Measurements from ENCODE around the gene ADARB1.
"Not testable (repeated sequence)": the region's sequence is repeated elsewhere in the genome, so short reads cannot be mapped to it uniquely, and the experiment has no call there.

The ADARB1 gene

DNA sequence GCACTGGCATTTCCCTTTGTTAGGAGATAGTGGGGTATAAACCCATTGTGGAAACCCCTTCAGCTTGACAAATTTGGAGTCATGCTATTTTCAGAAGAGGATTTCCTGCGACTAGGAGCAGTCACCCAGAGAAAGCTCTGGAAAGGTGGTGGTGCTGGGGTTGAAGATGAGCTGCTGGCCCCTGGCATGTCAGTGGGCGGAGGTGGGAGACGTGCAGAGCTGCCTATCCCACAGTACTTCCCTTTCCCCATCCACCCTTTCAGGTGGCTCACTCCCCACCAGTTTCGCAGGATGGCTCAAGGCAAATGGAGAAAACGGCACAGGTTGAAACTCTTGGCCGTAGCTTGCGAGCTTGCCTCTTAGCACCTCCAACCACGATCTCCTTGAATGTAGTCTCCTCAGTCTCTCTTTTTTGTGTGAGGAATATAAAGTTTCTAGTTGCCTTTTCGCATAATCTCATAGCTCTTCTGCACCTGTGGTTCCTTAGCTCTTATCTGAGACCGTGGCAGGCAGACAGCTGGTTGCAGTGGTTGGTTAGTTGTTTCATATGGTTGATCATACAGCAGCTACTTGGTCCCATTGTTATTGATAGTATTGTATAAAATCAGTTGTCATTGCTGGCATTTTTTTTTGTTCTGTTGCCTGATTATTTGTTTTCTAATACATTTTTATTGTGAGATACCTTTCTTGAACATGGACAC lies 48.2 kb downstream of the ADARB1 start:
- no peak for DNase-seq

DNA sequence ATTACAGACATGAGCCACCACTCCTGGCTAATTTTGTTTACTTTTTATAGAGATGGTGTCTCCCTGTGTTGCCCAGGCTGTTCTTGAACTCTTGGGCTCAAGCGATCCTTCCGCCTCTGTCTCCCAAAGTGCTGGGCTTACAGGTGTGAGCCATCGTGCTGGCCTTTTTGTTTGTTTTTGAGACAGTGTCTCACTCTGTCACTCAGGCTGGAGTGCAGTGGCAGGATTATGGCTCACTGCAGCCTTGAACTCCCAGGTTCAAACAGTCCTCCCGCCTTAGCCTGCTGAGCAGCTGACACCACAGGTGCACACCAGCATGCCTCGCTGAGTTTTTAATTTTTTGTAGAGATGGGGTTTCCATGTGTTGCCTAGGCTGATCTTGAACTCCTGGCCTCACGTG lies 49.1 kb downstream of the ADARB1 start:
- no peak for DNase-seq

DNA sequence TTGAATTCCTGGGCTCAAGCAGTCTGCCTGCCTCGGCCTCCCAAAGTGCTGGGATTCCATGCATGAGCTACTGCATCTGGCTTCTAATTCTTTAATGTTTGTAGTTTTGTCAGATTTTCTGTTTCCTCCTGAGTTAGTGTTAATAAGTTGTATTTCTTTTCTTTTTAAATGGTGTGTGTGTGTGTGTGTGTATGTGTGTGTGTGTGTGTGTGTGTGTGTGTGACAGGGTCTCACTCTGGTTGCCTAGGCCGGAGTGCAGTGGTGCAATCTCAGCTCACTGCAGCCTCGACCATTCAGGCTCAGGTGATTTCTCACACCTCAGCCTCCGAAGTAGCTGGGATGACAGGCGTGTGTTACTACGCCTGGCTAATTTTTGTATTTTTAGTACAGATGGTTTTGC lies 50.2 kb downstream of the ADARB1 start:
- DNase-seq, result no peak

DNA sequence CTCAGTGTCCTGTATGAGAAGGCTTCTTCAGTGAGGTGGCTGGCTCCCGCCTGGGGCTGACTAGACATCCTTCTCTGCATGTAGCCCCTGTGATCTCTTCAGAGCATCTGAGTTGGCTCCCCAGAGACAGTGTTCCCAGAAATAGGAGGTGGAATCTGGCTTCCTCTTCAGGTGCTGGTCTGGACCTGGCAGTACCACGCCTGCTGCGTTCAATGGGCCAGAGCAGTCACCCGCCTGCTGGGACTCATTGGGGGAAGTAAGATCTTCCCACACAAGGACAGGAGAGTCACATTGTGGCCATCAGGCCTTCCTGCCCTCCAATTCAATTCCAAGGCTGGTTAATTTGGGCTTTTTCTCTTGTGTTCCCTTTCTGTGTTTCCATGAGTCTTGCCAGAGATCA lies 51.0 kb downstream of the ADARB1 start:
- DNase-seq, result no peak

DNA sequence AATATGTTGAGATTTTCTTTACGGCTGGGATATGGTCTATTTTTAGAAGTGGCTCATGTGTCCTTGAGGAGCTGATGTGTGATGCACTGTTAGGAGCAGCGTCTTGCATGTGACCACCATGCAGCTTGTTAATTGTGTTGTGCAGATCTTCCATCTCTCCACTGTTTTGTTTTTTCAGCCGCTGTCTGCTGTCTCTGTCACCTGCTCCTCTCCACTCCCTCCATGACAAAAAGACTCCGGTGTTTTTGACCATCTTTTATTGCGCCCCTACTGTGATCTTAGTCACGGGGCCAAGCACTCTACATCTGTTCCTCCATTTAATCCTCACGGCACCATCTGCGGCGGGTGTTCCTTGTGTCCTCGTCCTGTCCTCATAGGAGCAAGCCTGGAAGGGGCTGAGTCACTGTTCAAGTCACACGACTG lies 51.8 kb downstream of the ADARB1 start:
- DNase-seq, result no peak

GRCh38 chr21:45126983-45127382 lies 52.6 kb downstream of the ADARB1 start:
- DNase-seq, result no peak

- DNase-seq, result no peak
Measured at GRCh38 chr21:45127937-45128336, 53.6 kb downstream of the ADARB1 start.

DNA sequence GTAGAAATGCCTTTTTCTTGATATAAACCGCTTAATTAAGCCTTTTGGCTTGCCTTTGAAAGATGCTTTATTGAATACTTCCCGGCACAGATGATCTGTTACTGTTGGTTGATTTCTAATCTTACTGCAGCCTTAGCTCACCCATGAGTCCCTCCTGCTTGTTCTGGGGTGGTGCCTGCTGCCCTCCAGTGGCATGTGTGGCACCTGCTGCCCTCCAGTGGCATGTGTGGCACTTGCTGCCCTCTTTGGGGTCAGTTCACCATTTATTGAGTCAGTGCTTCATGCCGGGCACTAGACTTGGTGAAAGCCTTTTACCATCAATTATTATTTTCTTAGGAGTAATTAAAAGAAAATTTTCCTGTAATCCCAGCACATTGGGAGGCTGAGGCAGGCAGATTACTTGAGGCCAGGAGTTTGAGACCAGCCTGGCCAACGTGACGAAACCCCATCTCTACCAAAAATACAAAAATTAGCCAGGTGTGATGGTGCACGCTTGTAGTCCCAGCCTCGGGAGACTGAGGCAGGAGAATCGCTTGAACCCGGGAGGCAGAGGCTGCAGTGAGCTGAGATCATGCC lies 54.3 kb downstream of the ADARB1 start:
- DNase-seq, result peak; percentile 29

GRCh38 chr21:45129189-45129923 lies 55.0 kb downstream of the ADARB1 start:
- DNase-seq, result peak; percentile 42

GRCh38 chr21:45130324-45130774 lies 56.0 kb downstream of the ADARB1 start:
- peak; percentile 70 for DNase-seq

DNA sequence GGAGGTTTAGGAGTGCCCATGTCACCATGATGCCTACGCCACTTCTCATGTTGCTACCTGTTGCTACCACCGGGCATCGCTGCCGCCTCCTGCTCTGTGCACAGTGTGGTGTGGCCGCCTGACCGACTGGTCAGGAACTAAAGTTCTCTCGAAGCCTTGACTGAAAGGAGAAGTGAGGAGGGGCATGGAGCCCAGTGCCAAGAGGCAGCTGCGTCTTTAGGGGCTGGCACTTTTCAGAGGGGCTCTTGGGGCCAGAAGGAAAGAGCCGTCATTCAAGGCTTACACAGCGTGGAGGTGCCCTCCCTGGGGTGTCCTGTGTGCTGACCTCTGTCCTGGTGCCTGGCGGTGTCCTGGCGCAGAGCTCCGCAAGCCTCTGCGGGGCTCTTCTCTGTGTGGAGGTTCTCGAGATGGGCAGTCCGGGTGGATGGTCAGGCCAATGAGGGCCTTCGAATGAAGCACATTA lies 57.2 kb downstream of the ADARB1 start:
- DNase-seq, result no peak

DNA sequence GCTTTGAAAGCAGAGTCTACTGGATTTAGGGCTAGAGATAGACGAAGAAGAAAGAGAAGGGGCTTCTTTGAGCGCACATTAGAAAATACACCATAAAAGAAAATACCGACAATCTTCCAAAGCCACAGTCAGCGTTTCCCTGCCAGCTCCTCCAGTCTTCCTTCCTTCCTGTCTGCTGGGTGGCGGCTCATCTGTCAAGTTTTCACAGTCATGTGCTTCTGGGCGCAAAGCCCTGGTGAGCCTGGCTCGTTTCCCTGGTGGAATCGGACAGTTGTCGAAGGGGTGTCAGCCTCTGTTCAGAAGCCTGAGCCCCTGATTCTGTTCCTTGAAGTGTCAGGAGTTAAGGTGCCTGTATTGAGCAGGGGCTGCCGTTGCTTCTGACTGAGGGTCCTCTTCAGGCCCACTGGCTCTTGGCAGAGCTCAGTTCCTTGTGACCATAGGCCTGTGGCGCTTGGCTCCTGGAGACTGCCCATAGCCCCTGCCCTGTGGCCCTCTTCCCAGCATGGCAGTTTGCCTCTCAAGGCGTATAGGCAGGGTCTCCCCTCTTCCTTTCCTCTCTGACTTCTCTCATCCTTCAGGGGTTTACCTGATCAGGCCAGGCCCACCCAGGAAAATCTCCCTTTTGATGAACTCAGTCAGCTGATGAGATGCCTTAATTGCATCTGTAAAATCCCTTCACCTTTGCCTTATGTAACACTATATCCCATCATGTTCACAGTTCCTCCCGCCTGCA lies 58.6 kb downstream of the ADARB1 start:
- DNase-seq, result no peak

- DNase-seq, result not testable (repeated sequence)
Measured at GRCh38 chr21:45133574-45134278, 59.3 kb downstream of the ADARB1 start.

DNA sequence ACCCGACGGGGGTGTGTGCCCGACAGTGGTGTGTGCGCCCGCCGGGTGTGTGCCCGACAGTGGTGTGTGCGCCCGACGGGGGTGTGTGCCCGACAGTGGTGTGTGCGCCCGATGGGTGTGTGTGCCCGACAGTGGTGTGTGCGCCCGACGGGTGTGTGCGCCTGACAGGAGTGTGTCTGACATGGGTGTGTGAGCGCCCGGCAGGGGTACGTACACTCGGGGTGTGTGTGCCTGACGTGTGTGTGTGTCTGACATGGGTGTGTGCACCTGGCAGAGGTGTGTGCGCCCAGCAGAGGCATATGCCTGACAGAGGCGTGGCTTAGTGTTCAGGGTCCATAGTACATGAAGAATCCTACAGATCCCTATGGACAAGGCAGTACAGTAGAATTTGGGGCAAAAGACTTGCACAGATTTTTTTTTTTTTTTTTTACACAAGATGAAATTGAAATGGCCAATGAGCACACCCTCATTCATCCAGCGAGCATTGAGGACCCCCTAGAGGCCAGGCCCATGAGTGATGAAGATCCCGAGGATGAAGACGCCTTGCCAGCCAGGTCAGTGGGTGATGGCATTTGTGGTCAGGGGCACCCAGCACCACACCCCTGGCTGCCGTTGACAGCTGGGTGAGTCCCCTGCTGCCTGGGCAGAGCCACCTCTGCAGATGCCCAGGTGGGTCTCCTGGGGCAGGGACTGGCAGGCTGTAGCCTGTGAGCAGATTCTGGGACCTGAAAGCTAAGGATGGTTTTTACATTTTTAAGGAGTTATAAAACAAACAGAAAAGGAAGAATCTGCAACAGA lies 60.1 kb downstream of the ADARB1 start:
- DNase-seq, result no peak

- no peak for DNase-seq
Measured at GRCh38 chr21:45135122-45135521, 60.7 kb downstream of the ADARB1 start.

DNA sequence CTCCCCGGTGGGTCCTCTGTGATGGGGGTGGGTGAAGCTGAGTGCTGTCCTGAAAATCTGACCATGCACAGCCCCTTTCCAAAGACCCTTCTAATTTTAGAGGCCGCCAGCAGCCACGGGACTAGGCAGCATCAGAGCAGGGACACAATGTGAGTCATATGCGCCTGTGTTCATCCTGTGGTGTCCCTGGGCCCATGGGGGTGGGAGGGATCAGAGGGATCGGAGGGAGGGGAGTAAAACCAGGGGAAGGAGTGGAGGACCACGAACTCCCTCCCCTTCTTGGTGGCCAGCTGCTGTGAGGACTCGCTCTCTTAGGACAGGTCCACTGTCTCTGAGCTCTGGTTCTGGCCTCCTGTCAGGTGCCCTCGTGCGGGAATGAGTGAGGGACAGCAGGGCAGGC lies 61.5 kb downstream of the ADARB1 start:
- DNase-seq, result no peak

DNA sequence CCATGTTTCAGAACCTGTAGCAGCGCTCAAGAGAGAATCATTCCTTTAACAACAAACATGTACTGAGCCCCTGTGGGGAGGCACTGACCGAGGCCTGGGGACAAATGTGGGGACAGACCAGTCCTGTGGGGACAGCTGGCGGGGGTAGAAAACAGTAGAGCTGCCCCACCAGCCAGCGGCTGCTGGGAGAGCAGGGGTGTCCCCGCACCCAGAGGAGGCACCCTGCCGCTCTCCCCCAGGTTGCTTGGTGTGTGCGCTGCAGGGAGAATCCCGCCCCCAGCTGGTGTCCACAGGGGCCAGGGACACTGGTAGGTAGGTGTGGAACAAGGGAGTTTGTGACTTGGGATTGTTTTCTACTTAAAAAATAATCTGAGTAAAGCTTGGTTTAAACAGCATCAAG lies 62.1 kb downstream of the ADARB1 start:
- DNase-seq, result no peak

- DNase-seq, result peak; percentile 69
Measured at GRCh38 chr21:45136927-45137611, 62.7 kb downstream of the ADARB1 start.

DNA sequence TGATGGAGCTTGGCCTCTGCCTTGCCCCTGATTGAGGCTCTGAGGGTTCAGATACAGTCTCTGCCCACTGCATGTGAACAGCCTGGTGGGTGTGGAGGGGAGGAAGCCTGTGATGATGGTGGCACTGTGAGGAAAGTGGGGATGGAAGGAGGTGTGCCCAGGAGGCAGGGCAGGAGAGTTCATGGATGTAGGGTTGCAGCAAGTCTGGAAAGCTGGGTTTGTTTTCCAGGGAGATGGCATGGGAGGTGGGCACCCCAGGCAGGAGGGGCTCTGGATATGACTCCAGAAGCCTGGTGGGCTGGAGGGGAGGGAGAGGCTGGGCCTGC lies 63.2 kb downstream of the ADARB1 start:
- DNase-seq, result no peak

- DNase-seq, result peak; percentile 16
Measured at GRCh38 chr21:45138199-45139002, 64.0 kb downstream of the ADARB1 start.

- not testable (repeated sequence) for DNase-seq
Measured at GRCh38 chr21:45139003-45139360, 64.6 kb downstream of the ADARB1 start.
